Brain microvascular endothelial cell (primary cell): ENCODE measurements around the gene ID3.
"Not testable (repeated sequence)": the region's sequence is repeated elsewhere in the genome, so short reads cannot be mapped to it uniquely, and the experiment has no call there.

Experiments used
- DNase-seq: peaks from one replicate; pipeline ENCODE4 v3.0.0-alpha.2; 2020
- H3K27ac ChIP-seq: fragments of 250-450 bp; sonication (Bioruptor Pico); 2 replicates; pipeline ENCODE4 v1.5.1; 2020; ENCODE audit warnings: mild to moderate bottlenecking, moderate library complexity
- H3K27me3 ChIP-seq: fragments of 250-450 bp; sonication (Bioruptor Pico); replicated peaks from 2 replicates; pipeline ENCODE4 v1.5.1; 2020; ENCODE audit warnings: mild to moderate bottlenecking
- H3K36me3 ChIP-seq: fragments of 250-450 bp; sonication (Bioruptor Pico); replicated peaks from 2 replicates; pipeline ENCODE4 v1.5.1; 2020; ENCODE audit warnings: mild to moderate bottlenecking
- H3K4me3 ChIP-seq: 2 replicates; pipeline ENCODE4 v1.5.1; 2011; ENCODE audit warnings: low read depth, mild to moderate bottlenecking, control low read depth, low read length, moderate library complexity
- CTCF ChIP-seq: IDR thresholded peaks from 2 replicates; pipeline ENCODE4 v1.5.1; 2011; ENCODE audit warnings: low read depth, mild to moderate bottlenecking, moderate library complexity, low read length, control low read depth, inconsistent platforms; ENCODE audit errors: missing control alignments
- in situ Hi-C: cut with HindIII; loops from 2 replicates; pipeline ENCODE4 v1.10.0; 2017; ENCODE audit warnings: low sequenced_read_pairs, low pct_ligation_motif_present

ID3 gene

GRCh38 chr1:23544444-23545389 lies 14.6 kb downstream of the ID3 start:
- peak; percentile 81 for DNase-seq
- H3K27me3 ChIP-seq: no peaks in the 10 kb centered on the region
- TF ChIP-seq CTCF: peak; percentile 92
- H3K4me3 ChIP-seq: no peak overlapping the region
- no peak overlapping the region for H3K27ac ChIP-seq
- H3K36me3 ChIP-seq: no peaks in the 10 kb centered on the region
- in situ Hi-C loops: no loop called here

- Histone ChIP-seq H3K4me3 (no peak overlapping the region), H3K27me3 (no peaks in the 10 kb centered on the region), H3K27ac (no peak overlapping the region), H3K36me3 (no peaks in the 10 kb centered on the region)
- no peak for DNase-seq
- in situ Hi-C loops: no loop called here
- TF ChIP-seq CTCF: no peak
Observed at GRCh38 chr1:23543707-23544443, 15.4 kb downstream of the ID3 start.

- H3K27me3 ChIP-seq, H3K27ac ChIP-seq, H3K4me3 ChIP-seq, DNase-seq, H3K36me3 ChIP-seq, in situ Hi-C loops: not testable (repeated sequence)
Observed at GRCh38 chr1:23542940-23543339, 16.4 kb downstream of the ID3 start.

- no peak overlapping the region for H3K27ac ChIP-seq
- peak overlapping the region; percentile 15 for H3K4me3 ChIP-seq
- no peaks in the 10 kb centered on the region for H3K27me3 ChIP-seq
- in situ Hi-C loops: no loop called here
- TF ChIP-seq CTCF: peak; percentile 99
- DNase-seq: peak; percentile 90
- no peaks in the 10 kb centered on the region for H3K36me3 ChIP-seq
Observed at GRCh38 chr1:23539698-23540266, 19.5 kb downstream of the ID3 start.

GRCh38 chr1:23537296-23537973 lies 21.9 kb downstream of the ID3 start:
- TF ChIP-seq CTCF: no peak
- H3K27ac ChIP-seq: no peak overlapping the region
- in situ Hi-C loops: no loop called here

More at GRCh38 chr1:23537296-23537973, 21.9 kb downstream of the ID3 start:
- H3K4me3 ChIP-seq: no peak overlapping the region
- DNase-seq: no peak
- no peaks in the 10 kb centered on the region for H3K36me3 ChIP-seq
- H3K27me3 ChIP-seq: no peaks in the 10 kb centered on the region
